Measurements from ENCODE around the gene RAB4A.

Gene RAB4A, protein sequence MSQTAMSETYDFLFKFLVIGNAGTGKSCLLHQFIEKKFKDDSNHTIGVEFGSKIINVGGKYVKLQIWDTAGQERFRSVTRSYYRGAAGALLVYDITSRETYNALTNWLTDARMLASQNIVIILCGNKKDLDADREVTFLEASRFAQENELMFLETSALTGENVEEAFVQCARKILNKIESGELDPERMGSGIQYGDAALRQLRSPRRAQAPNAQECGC

DNA sequence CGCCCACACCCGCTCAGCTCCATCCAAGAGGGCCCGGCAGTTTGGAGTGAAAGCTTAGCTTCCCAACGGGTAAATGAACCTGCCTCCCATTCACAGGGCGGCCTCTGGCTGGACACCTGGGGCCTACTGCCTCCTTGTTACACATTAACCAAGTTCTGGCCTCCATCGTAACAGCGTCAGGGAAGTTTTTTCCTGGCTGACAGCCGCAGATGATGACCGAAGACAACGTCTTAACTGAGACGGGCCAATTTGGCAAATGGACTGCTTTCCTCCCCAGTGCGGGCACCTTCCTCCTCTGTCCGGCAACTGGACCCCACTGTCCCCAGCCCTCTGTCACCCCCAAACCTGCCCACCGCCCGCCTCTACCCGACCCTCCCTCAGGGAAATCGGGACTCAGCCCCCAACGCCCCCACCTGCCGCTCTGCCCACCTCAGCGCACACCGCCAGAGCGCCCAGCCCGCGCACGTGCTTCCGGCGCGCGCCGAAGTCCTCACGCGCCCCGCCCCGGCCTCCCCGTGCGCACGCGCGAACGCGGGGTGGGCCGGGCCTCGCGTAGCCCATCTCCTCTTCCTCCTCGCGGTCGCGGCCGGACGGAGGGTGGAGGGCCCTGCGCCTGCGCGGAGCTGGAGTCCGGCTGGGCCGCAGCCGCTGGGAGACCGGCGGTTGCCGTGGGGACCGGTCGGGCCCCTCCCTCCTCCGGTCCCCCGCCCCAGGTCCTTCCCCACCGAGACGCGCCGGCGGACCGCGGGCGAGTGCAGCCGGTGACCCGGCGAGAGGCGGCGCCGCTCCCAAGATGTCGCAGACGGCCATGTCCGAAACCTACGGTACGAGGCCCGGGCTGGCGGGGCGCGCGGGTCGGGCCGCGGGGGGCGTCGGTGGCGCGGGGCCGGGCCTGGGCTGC is at the start of gene RAB4A:
Gene RAB4A, plus strand, starts transcription at position 565 of the 901 bp plus-strand sequence. Its CDS starts 229 bp downstream, at position 794.
- peak; percentile 95 for ATAC-seq
- Mint-ChIP-seq H3K36me3 (peaks cover 5% of the 10 kb centered on the region), H3K4me3 (peak within 1 kb of the TSS; percentile 80), H3K9me3 (peaks cover 3% of the 10 kb centered on the region), H3K27me3 (no peaks in the 10 kb centered on the region), H3K4me1 (peaks cover 31% of the 10 kb centered on the region), H3K27ac (peak within 1 kb of the TSS; percentile 77)

DNA sequence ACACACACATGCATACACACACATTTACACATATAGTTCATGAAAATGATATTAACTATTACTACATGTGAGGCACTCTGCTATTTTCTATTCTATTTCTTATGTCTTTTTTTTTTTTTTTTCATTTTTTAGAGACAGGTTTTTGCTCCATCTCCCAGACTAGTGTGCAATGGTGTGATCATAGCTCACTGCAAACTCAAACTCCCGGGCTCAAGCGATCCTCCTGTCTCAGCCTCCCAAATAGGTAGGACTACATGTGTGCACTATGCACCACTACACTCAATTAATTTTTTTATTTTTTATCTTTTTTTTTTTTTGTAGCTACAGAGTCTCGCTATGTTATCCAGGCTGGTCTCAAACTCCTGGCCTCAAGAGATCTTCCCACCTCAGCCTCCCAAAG is 48.8 kb upstream of the RAB4A start:
- peaks cover under 1% of the 10 kb centered on the region for H3K27me3 Mint-ChIP-seq
- H3K4me1 Mint-ChIP-seq = no peaks in the 10 kb centered on the region
- no peaks in the 10 kb centered on the region for H3K9me3 Mint-ChIP-seq
- H3K36me3 Mint-ChIP-seq = no peaks in the 10 kb centered on the region
- no peak for ATAC-seq
- H3K4me3 Mint-ChIP-seq = no peak overlapping the region
- no peak overlapping the region for H3K27ac Mint-ChIP-seq

DNA sequence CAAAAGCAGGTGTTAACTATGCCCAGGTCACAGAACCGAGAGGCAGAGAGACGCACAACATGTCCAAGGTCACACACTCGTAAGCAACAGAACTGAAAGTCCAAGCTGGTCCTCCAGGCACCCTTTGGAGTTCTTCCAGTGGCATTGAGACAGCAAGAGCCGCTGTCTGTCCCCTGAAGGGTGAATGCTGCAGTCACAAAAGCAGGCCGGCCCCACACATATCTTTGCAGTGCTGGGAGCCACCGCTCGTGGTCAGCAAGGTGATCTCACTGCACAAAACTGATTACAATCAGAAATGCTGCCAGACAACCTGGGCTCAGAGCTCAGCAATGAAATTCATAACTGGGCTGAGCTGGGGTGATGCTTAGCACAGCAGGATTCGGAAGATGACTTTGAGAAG is 47.4 kb upstream of the RAB4A start:
- no peaks in the 10 kb centered on the region for H3K9me3 Mint-ChIP-seq
- H3K36me3 Mint-ChIP-seq = no peaks in the 10 kb centered on the region
- no peak overlapping the region for H3K4me3 Mint-ChIP-seq
- H3K27ac Mint-ChIP-seq = no peak overlapping the region
- peaks cover 9% of the 10 kb centered on the region for H3K27me3 Mint-ChIP-seq
- peaks cover 6% of the 10 kb centered on the region for H3K4me1 Mint-ChIP-seq
- ATAC-seq = no peak

DNA sequence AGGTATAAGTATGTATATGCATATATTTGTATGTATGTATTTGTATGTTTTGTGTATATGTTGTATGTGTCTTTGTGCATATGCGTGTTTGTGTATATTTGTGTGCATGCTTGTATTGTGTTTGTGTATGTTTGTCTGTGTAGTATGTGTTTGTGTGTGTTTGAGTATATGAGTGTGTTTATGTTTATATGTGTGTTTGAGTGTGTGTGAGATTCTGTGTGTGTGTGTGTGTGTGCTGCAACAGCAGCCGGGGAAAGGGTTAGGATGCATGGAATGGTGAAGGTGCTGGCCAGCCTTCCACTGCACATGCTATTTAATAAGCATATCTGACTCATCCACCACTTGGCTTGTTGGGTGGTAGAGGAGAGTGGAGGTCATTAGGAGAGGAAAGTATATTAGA is 46.6 kb upstream of the RAB4A start:
- Mint-ChIP-seq H3K4me3 (no peak overlapping the region), H3K4me1 (peaks cover 6% of the 10 kb centered on the region), H3K27me3 (peaks cover 12% of the 10 kb centered on the region), H3K36me3 (no peaks in the 10 kb centered on the region), H3K9me3 (no peaks in the 10 kb centered on the region), H3K27ac (no peak overlapping the region)
- ATAC-seq = no peak

DNA sequence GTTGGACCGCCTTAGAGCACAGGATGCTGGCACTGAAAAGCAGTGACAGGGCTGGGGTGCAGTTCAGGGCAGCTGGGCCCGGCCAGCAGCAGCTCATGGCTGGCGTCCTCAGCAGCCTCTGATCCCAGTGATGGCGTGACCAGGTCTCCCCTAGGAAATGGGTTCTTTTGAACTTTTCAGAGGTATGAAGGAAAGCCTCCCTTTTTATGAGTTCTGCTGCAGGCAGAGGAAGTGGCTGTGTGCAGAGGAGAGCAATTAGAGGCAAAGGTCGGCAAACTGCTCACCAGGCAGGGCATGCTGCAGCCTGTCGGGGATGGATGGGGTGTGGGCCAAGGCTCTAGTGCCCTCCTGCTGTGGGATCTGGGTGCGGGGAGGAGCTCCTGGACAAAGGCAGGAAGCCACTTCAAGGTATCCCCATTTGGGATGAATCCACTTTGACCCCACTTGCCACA is 45.6 kb upstream of the RAB4A start:
- no peak for ATAC-seq
- peaks cover 16% of the 10 kb centered on the region for H3K4me1 Mint-ChIP-seq
- no peaks in the 10 kb centered on the region for H3K9me3 Mint-ChIP-seq
- H3K27ac Mint-ChIP-seq = no peak overlapping the region
- no peaks in the 10 kb centered on the region for H3K36me3 Mint-ChIP-seq
- peaks cover 22% of the 10 kb centered on the region for H3K27me3 Mint-ChIP-seq
- no peak overlapping the region for H3K4me3 Mint-ChIP-seq

DNA sequence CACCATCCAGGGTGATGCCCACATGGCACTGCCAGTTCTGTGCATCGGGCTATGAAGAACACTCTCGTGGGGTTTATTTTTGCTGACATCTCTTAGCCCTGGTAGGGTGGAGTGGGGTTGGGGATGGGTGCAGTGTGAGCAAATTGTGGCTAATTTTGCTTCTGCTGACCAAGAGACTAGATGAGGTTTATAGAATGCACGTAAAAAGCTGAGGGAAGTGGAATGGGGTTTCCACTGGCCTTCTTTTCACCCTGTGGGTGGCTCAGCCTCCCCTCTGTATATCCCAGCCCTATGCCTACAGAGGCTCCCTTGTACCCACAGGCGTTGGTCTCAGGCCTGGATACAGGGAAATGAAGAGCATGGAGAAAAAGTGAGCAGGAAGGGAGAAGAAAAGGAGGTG is 44.1 kb upstream of the RAB4A start:
- Mint-ChIP-seq H3K27me3 (peaks cover 36% of the 10 kb centered on the region), H3K4me3 (no peak overlapping the region), H3K4me1 (peaks cover 30% of the 10 kb centered on the region), H3K27ac (no peak overlapping the region), H3K36me3 (no peaks in the 10 kb centered on the region), H3K9me3 (no peaks in the 10 kb centered on the region)
- ATAC-seq = no peak

- Mint-ChIP-seq H3K27ac (no peak overlapping the region), H3K9me3 (no peaks in the 10 kb centered on the region), H3K36me3 (no peaks in the 10 kb centered on the region), H3K27me3 (peaks cover 42% of the 10 kb centered on the region), H3K4me1 (peaks cover 30% of the 10 kb centered on the region), H3K4me3 (no peak overlapping the region)
- peak; percentile 24 for ATAC-seq
Measured at GRCh38 chr1:229227298-229227919, 43.5 kb upstream of the RAB4A start.

DNA sequence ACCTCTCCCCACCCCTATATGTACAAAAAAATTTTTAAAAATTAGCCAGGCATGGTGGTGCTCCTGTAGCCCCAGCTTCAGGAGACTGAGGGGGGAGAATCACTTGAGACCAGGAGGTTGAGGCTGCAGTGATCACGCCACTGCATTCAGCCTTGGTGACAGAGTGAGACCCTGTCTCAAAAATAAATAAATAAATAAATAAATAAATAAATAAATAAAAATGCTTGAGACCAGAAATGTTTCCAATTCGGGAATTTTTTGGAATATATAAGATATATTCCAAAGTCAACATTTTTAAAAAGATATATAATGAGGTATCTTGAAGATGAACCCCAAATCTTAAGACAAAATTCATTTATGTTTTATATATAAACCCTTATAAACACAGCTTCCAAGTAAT is 42.4 kb upstream of the RAB4A start:
- H3K27me3 Mint-ChIP-seq = peaks cover 49% of the 10 kb centered on the region
- peaks cover 30% of the 10 kb centered on the region for H3K4me1 Mint-ChIP-seq
- H3K4me3 Mint-ChIP-seq = no peak overlapping the region
- no peaks in the 10 kb centered on the region for H3K9me3 Mint-ChIP-seq
- H3K27ac Mint-ChIP-seq = no peak overlapping the region
- H3K36me3 Mint-ChIP-seq = no peaks in the 10 kb centered on the region
- no peak for ATAC-seq

DNA sequence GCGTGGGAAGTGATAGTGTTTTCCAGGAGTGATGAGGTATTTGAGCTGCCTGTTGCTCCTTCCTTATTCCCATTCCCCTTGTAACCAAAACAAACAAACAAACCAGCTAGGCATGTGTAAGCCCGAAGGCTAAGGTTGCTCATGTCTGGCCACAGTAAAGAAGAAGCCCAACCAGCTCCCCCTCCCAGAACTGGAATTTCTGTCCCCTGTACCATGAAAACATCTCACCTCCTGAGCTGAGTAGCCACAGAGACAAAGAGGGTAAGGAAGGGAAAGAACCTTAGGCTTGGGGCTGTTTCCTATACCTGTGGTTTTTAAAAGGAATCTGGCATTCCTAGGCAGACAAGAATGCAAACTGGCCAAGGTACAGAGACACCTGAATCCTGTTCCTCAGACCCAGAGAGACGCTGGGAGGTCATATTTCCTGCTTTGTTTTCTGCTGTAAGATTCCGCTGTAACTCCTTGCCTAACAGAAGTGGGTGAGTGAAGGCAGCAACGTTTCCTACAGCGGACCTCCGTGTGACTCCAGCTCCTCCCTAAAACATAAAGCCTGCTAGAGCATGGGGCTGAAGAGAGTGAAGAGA is 41.7 kb upstream of the RAB4A start:
- no peak for ATAC-seq
- H3K4me1 Mint-ChIP-seq = peaks cover 30% of the 10 kb centered on the region
- H3K27ac Mint-ChIP-seq = no peak overlapping the region
- H3K4me3 Mint-ChIP-seq = no peak overlapping the region
- no peaks in the 10 kb centered on the region for H3K9me3 Mint-ChIP-seq
- H3K36me3 Mint-ChIP-seq = no peaks in the 10 kb centered on the region
- peaks cover 56% of the 10 kb centered on the region for H3K27me3 Mint-ChIP-seq

- Mint-ChIP-seq H3K9me3 (no peaks in the 10 kb centered on the region), H3K36me3 (no peaks in the 10 kb centered on the region), H3K27ac (no peak overlapping the region), H3K4me3 (no peak overlapping the region), H3K27me3 (peaks cover 61% of the 10 kb centered on the region), H3K4me1 (peaks cover 30% of the 10 kb centered on the region)
- no peak for ATAC-seq
Measured at GRCh38 chr1:229229721-229230139, 41.2 kb upstream of the RAB4A start.

- Mint-ChIP-seq H3K4me3 (peak overlapping the region; percentile 45), H3K36me3 (no peaks in the 10 kb centered on the region), H3K4me1 (peaks cover 30% of the 10 kb centered on the region), H3K27me3 (peaks cover 67% of the 10 kb centered on the region), H3K9me3 (no peaks in the 10 kb centered on the region), H3K27ac (peak overlapping the region; percentile 76)
- ATAC-seq = peak; percentile 85
Measured at GRCh38 chr1:229230140-229230892, 40.6 kb upstream of the RAB4A start.

DNA sequence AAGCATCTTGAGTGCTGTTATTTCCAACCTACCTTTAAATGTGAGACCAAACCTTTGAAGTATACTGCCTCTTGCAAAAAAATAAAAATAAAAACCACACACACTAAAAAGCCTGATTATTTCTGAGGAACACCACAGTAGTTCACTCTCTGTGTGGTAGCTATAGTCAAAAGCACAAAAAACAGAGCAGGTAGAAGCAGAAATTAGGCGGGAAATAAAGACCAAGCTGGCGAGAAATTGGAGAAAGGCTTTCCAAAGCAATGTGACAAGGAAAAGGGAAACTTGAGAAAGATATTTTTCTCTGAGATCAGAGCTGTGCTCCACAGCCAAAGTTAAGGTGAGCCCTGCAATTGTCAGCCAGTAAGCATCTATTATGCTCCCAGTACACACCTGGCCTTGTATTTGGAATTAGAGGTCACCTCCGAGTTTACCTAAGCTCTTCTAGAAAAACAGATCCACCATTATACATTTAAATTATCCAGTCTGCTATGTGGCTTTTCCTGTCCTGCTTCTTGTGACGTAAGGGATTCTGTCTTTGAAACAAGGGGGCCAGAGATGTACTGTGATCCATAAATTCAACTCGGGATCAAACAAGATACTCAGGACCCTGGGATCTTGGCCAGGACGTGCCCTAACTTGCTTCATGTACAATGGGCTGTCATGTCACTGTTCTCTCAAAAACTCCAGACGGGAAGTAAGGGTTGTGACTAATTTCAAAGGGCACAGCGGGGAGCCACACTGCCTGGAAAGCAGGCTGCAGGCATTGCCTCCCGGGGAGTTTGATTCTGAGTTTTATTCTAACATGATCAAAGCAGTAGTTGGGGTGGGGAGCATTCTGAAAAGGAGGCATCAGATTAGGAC is 39.8 kb upstream of the RAB4A start:
- Mint-ChIP-seq H3K27me3 (peaks cover 71% of the 10 kb centered on the region), H3K4me3 (peak overlapping the region; percentile 45), H3K36me3 (no peaks in the 10 kb centered on the region), H3K9me3 (no peaks in the 10 kb centered on the region), H3K4me1 (peaks cover 30% of the 10 kb centered on the region), H3K27ac (peak overlapping the region; percentile 76)
- no peak for ATAC-seq

DNA sequence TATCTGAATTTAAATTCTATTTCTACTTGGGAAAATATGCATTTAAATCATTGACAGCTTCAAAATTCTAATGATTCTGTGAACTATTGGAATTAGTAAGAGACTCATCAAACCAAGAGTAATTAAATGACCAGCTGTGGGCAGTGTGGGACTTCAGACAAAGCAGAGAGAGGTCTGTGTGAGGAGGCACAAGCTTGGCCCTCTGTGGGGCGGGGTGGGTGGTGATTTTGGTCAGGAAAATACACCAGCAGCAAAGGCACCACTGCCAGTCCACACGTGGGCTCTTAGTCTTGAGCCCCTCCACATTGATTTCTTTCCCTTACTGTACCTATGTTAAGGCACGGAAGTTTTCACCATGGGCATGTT is 39.2 kb upstream of the RAB4A start:
- no peak for ATAC-seq
- H3K9me3 Mint-ChIP-seq = no peaks in the 10 kb centered on the region
- no peak overlapping the region for H3K4me3 Mint-ChIP-seq
- H3K36me3 Mint-ChIP-seq = no peaks in the 10 kb centered on the region
- peak overlapping the region; percentile 76 for H3K27ac Mint-ChIP-seq
- H3K27me3 Mint-ChIP-seq = peaks cover 76% of the 10 kb centered on the region
- peaks cover 30% of the 10 kb centered on the region for H3K4me1 Mint-ChIP-seq

- H3K4me3 Mint-ChIP-seq = no peak overlapping the region
- H3K4me1 Mint-ChIP-seq = peaks cover 18% of the 10 kb centered on the region
- H3K9me3 Mint-ChIP-seq = no peaks in the 10 kb centered on the region
- H3K36me3 Mint-ChIP-seq = no peaks in the 10 kb centered on the region
- ATAC-seq = no peak
- peaks cover 58% of the 10 kb centered on the region for H3K27me3 Mint-ChIP-seq
- no peak overlapping the region for H3K27ac Mint-ChIP-seq
Measured at GRCh38 chr1:229234870-229235472, 35.9 kb upstream of the RAB4A start.

Data from stimulated activated memory B cell treated with anti-CD40 and anti-IgM and Interleukin-4, amounts not matched to agents 10 μg/mL and 1 μg/mL and 100 μg/mL, for 72 hours (primary cell).